Immature natural killer cell (primary cell): Measurements from ENCODE around the gene MATR3. TPM values are rescaled to one million over a fixed set of nuclear protein-coding genes. Genes with fewer than 3 reads are reported as not detected.
"Not testable (repeated sequence)": the region's sequence is repeated elsewhere in the genome, so short reads cannot be mapped to it uniquely, and the experiment has no call there.

Experiments used
- DNase-seq, 3 donors: peaks; one replicate each; pipeline ENCODE4 v3.0.0; 2022; ENCODE audit warnings: mixed read lengths in 1 of 3
- H3K27ac Mint-ChIP-seq, 6 donors: one replicate each; pipeline ENCODE4 v1.8.0; 2020; ENCODE audit warnings: mixed read lengths in 6 of 6, mild to moderate bottlenecking in 5 of 6, inconsistent platforms in 4 of 6, moderate library complexity in 3 of 6
- H3K27me3 Mint-ChIP-seq, 3 donors: one replicate each; pipeline ENCODE4 v1.8.0; 2020 to 2021; ENCODE audit warnings: low read depth in 3 of 3, mild to moderate bottlenecking in 3 of 3, mixed read lengths in 3 of 3, moderate library complexity in 3 of 3, inconsistent platforms in 1 of 3
- H3K36me3 Mint-ChIP-seq, 3 donors: one replicate each; pipeline ENCODE4 v1.8.0; 2020; ENCODE audit warnings: mixed read lengths in 3 of 3, inconsistent platforms in 2 of 3, mild to moderate bottlenecking in 2 of 3
- H3K4me1 Mint-ChIP-seq, 2 donors: one replicate each; pipeline ENCODE4 v1.8.0; 2020; ENCODE audit warnings: inconsistent platforms in 2 of 2, mild to moderate bottlenecking in 2 of 2, mixed read lengths in 2 of 2, moderate library complexity in 1 of 2
- H3K4me3 Mint-ChIP-seq, 5 donors: one replicate each; pipeline ENCODE4 v1.8.0; 2020; ENCODE audit warnings: mild to moderate bottlenecking in 5 of 5, mixed read lengths in 5 of 5, inconsistent platforms in 3 of 5, moderate library complexity in 3 of 5
- H3K9me3 Mint-ChIP-seq, 6 donors: one replicate each; pipeline ENCODE4 v1.8.0; 2020; ENCODE audit warnings: mild to moderate bottlenecking in 6 of 6, mixed read lengths in 6 of 6, inconsistent platforms in 4 of 6, moderate library complexity in 3 of 6
- polyA plus RNA-seq, 3 donors: library from polyadenylated mRNA; unstranded; fragments of 300-500 nt; fragmentation: Illumina TruSeq; gene quantifications; one replicate each; pipeline ENCODE4 v1.2.3, GENCODE V29; 2021

The MATR3 gene
- polyA plus RNA-seq, 3 donors from 2014 or later: 322 to 380 (median 361) TPM

- Mint-ChIP-seq H3K27me3 (peaks cover 6 to 22% (median 19%) of the 10 kb centered on the region in 3 donors), H3K9me3 (no peaks in the 10 kb centered on the region), H3K36me3 (no peaks in the 10 kb centered on the region), H3K4me1 (peaks cover 85 to 87% of the 10 kb centered on the region in 2 donors), H3K4me3 (peak overlapping the region in 3 of 5 donors; percentile 10 to 67 (median 52)), H3K27ac (peak overlapping the region in 2 of 6 donors; percentile 15 to 26)
- DNase-seq: no peak
Measured at GRCh38 chr5:139297439-139298133, 4.0 kb downstream of the MATR3 start.

DNA sequence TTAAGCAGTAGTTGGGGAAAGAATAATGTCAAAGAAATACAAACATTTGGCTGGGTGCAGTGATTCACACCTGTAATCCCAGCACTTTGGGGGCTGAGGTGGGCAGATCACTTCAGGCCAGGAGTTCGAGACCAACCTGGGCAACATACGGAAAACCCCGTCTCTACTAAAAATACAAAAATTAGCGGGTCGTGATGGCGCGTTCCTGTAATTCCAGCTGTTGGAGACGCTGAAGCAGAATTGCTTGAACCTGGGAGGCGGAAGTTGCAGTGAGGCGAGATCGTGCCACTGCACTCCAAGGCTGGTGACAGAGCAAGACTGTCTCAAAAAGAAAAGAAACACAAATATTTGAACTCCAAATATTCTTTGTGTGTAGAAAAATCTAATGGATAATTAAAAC, 4.7 kb downstream of the MATR3 start:
- Mint-ChIP-seq H3K27me3 (peaks cover 6 to 20% (median 16%) of the 10 kb centered on the region in 3 donors), H3K4me1 (peaks cover 89 to 90% of the 10 kb centered on the region in 2 donors), H3K27ac (peak overlapping the region in 2 of 6 donors; percentile 7 to 57), H3K36me3 (no peaks in the 10 kb centered on the region), H3K9me3 (no peaks in the 10 kb centered on the region), H3K4me3 (peak overlapping the region; percentile 5 to 67 (median 25))
- no peak for DNase-seq

GRCh38 chr5:139299486-139299885, 5.9 kb downstream of the MATR3 start:
- no peaks in the 10 kb centered on the region for H3K9me3 Mint-ChIP-seq
- peak in 2 of 3 donors; percentile 17 to 19 for DNase-seq
- H3K36me3 Mint-ChIP-seq: no peaks in the 10 kb centered on the region
- H3K4me3 Mint-ChIP-seq: peak overlapping the region; percentile 4 to 67 (median 44)
- peaks cover 95 to 98% of the 10 kb centered on the region in 2 donors for H3K4me1 Mint-ChIP-seq
- H3K27ac Mint-ChIP-seq: peak overlapping the region in 5 of 6 donors; percentile 12 to 61 (median 36)
- peaks cover 0 to 8% (median 6%) of the 10 kb centered on the region in 3 donors for H3K27me3 Mint-ChIP-seq

- DNase-seq: no peak
- Mint-ChIP-seq H3K4me1 (peaks cover 92 to 98% of the 10 kb centered on the region in 2 donors), H3K36me3 (no peaks in the 10 kb centered on the region), H3K9me3 (no peaks in the 10 kb centered on the region), H3K27me3 (peaks cover 0 to 4% (median 0%) of the 10 kb centered on the region in 3 donors), H3K4me3 (peak overlapping the region in 4 of 5 donors; percentile 10 to 58 (median 32)), H3K27ac (peak overlapping the region in 5 of 6 donors; percentile 3 to 73 (median 36))
Measured at GRCh38 chr5:139301808-139302499, 8.4 kb downstream of the MATR3 start.

- Mint-ChIP-seq H3K9me3 (no peaks in the 10 kb centered on the region), H3K36me3 (no peaks in the 10 kb centered on the region), H3K4me3 (peak overlapping the region in 4 of 5 donors; percentile 36 to 56 (median 50)), H3K27ac (peak overlapping the region in 3 of 6 donors; percentile 10 to 67 (median 56)), H3K4me1 (peaks cover 90 to 98% of the 10 kb centered on the region in 2 donors), H3K27me3 (peaks cover 0 to 2% (median 0%) of the 10 kb centered on the region in 3 donors)
- DNase-seq: no peak
Measured at GRCh38 chr5:139304391-139305324, 11.1 kb downstream of the MATR3 start.

- Mint-ChIP-seq H3K4me1 (peaks cover 89 to 99% of the 10 kb centered on the region in 2 donors), H3K36me3 (no peaks in the 10 kb centered on the region), H3K4me3 (peak overlapping the region in 4 of 5 donors; percentile 8 to 67 (median 46)), H3K27me3 (peaks cover 0 to 2% (median 0%) of the 10 kb centered on the region in 3 donors), H3K27ac (peak overlapping the region in 4 of 6 donors; percentile 2 to 15 (median 10)), H3K9me3 (no peaks in the 10 kb centered on the region)
- DNase-seq: no peak
Measured at GRCh38 chr5:139306197-139306596, 12.7 kb downstream of the MATR3 start.

GRCh38 chr5:139306628-139307379, 13.3 kb downstream of the MATR3 start:
- no peaks in the 10 kb centered on the region for H3K9me3 Mint-ChIP-seq
- peak overlapping the region; percentile 8 to 67 (median 43) for H3K4me3 Mint-ChIP-seq
- H3K36me3 Mint-ChIP-seq: no peaks in the 10 kb centered on the region
- H3K27me3 Mint-ChIP-seq: peaks cover 0 to 2% (median 0%) of the 10 kb centered on the region in 3 donors
- peaks cover 85 to 97% of the 10 kb centered on the region in 2 donors for H3K4me1 Mint-ChIP-seq
- H3K27ac Mint-ChIP-seq: peak overlapping the region in 3 of 6 donors; percentile 2 to 61 (median 4)
- DNase-seq: no peak

- Mint-ChIP-seq H3K4me3 (peak overlapping the region in 3 of 5 donors; percentile 21 to 52 (median 30)), H3K36me3 (no peaks in the 10 kb centered on the region), H3K27me3 (no peaks in the 10 kb centered on the region), H3K4me1 (peaks cover 80 to 90% of the 10 kb centered on the region in 2 donors), H3K27ac (peak overlapping the region in 4 of 6 donors; percentile 4 to 41 (median 14)), H3K9me3 (no peaks in the 10 kb centered on the region)
- no peak for DNase-seq
Measured at GRCh38 chr5:139308797-139309196, 15.3 kb downstream of the MATR3 start.

DNA sequence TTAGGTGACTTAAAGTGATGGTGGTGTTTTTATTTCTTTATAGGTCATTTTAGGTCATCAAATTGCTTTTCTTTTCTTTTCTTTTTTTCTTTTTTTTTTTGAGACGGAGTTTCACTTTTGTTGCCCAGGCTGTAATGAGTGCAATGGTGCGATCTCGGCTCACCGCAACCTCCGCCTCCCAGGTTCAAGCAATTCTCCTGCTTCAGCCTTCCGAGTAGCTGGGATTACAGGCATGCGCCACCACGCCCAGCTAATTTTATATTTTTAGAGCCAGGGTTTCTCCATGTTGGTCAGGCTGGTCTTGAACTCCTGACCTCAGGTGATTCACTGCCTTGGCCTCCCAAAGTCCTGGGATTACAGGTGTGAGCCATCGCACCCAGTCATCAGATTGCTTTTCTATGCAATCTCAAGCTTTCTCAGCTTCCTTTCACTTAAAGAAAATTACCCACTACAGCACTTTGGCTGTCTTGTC, 17.2 kb downstream of the MATR3 start:
- DNase-seq: peak; percentile 35 to 44 (median 44)
- H3K27me3 Mint-ChIP-seq, H3K36me3 Mint-ChIP-seq, H3K9me3 Mint-ChIP-seq: not testable (repeated sequence)
- peak overlapping the region; percentile 70 to 93 (median 84) for H3K27ac Mint-ChIP-seq
- peaks cover 75 to 89% of the 10 kb centered on the region in 2 donors for H3K4me1 Mint-ChIP-seq
- peak overlapping the region; percentile 59 to 81 (median 76) for H3K4me3 Mint-ChIP-seq

GRCh38 chr5:139312075-139312474, 18.5 kb downstream of the MATR3 start:
- no peaks in the 10 kb centered on the region for H3K9me3 Mint-ChIP-seq
- no peak for DNase-seq
- H3K4me3 Mint-ChIP-seq: no peak overlapping the region
- no peaks in the 10 kb centered on the region for H3K27me3 Mint-ChIP-seq
- H3K27ac Mint-ChIP-seq: no peak overlapping the region
- H3K4me1 Mint-ChIP-seq: peaks cover 64 to 80% of the 10 kb centered on the region in 2 donors
- H3K36me3 Mint-ChIP-seq: peaks cover 2 to 4% (median 4%) of the 10 kb centered on the region in 3 donors

DNA sequence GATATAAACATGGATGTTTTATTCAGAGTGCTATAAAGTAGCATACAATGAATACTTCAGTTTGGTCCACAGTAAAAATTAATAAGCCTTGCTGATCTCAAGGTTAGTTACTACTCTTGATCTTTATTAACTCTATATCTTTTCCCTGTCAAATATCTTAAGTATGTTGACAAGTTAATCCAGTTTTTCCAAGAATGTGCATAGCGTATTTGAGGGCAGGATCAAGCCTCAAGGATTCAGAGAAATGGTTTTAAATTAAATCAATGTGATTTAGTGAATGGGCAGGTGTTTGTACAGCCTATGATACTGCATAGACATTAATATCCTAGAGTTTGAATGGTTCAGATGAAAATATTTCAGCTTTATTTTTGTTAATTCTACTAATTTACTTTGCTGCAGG, 20.7 kb downstream of the MATR3 start:
- no peaks in the 10 kb centered on the region for H3K27me3 Mint-ChIP-seq
- no peak for DNase-seq
- peak overlapping the region in 1 of 6 donors; percentile 13 for H3K27ac Mint-ChIP-seq
- no peaks in the 10 kb centered on the region for H3K9me3 Mint-ChIP-seq
- H3K4me3 Mint-ChIP-seq: peak overlapping the region in 1 of 5 donors; percentile 2
- peaks cover 5 to 15% (median 6%) of the 10 kb centered on the region in 3 donors for H3K36me3 Mint-ChIP-seq
- peaks cover 42 to 58% of the 10 kb centered on the region in 2 donors for H3K4me1 Mint-ChIP-seq

DNA sequence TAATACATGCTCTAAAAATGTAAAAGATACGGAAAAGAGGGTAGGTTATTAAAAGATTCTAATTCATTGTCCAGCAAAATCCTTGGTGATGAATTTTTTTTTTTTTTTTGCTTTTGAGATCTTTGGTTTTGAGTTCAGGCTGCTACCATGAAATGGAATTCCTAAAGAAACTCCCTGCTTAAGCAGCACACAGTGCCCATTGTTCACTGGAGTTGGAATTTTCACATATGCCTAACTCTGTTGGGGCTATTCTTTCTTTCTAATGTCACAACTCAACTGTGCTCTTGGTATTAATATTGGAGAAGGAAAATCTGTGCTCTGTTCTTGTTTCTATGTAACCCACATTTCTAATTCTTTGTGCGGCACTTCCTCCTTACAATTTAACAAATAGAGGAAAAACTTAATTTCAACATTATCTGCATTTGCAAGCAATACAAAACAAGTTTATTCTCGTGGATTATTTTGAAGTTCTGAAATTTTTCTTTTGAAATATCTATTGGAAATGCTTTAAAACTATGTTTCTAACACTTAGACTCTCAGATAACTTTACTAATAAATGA, 21.6 kb downstream of the MATR3 start:
- DNase-seq: no peak
- Mint-ChIP-seq H3K27me3 (peaks cover 0 to 2% (median 0%) of the 10 kb centered on the region in 3 donors), H3K4me1 (peaks cover 35 to 50% of the 10 kb centered on the region in 2 donors), H3K36me3 (peaks cover 5 to 16% (median 6%) of the 10 kb centered on the region in 3 donors), H3K27ac (peak overlapping the region in 2 of 6 donors; percentile 13 to 23), H3K4me3 (no peak overlapping the region), H3K9me3 (no peaks in the 10 kb centered on the region)
